PC-3 (cell line): Measurements from ENCODE around the gene UNK. TPM values are rescaled to one million over a fixed set of nuclear protein-coding genes. Genes with fewer than 3 reads are reported as not detected.

ENCODE experiments used
- ATAC-seq: fragments of 200-7000 bp; cut with Tn5 transposase; 2 replicates; pipeline ENCODE4 v1.9.1; 2020; ENCODE audit warnings: mild to moderate bottlenecking, moderate library complexity
- BruUV-seq: library from RNA; stranded (reverse); fragments of 400-500 nt; replicated peaks from 2 replicates; lab custom pipeline; 2021; lab: Mats Ljungman, UMichigan
- CTCF ChIA-PET: fragments of 300-600 bp; sonication (Branson Sonifier 250); formaldehyde crosslinking; loops from one replicate; lab custom pipeline; 2022; ENCODE audit warnings: antibody characterized with exemption; lab: Charles Lee
- POLR2A ChIA-PET: fragments of 300-600 bp; sonication (Branson Sonifier 250); formaldehyde crosslinking; loops from one replicate; lab custom pipeline; 2022; ENCODE audit warnings: antibody characterized with exemption; ENCODE audit not compliant: unreplicated experiment; lab: Charles Lee
- DNase-seq: peaks from one replicate; pipeline ENCODE4 v3.0.0-alpha.2; 2015
- H2AFZ ChIP-seq: fragments of 300-600 bp; sonication (generic); 2 replicates; pipeline ENCODE4 v1.6.0; 2016; ENCODE audit warnings: antibody characterized with exemption, low read length
- H3F3A ChIP-seq: fragments of 300-600 bp; sonication (generic); one replicate; pipeline ENCODE4 v1.6.0; 2017; ENCODE audit warnings: antibody characterized with exemption, low read length, control low read depth, mild to moderate bottlenecking; ENCODE audit not compliant: unreplicated experiment
- H3K27ac ChIP-seq: fragments of 300-600 bp; sonication (generic); 2 replicates; pipeline ENCODE4 v1.5.1; 2016; ENCODE audit warnings: mild to moderate bottlenecking, low read length
- H3K27me3 ChIP-seq: fragments of 300-600 bp; sonication (generic); 2 replicates; pipeline ENCODE4 v1.6.1; 2016; ENCODE audit warnings: low read length, mixed read lengths
- H3K36me3 ChIP-seq: fragments of 300-600 bp; sonication (generic); 2 replicates; pipeline ENCODE4 v1.6.1; 2016; ENCODE audit warnings: low read depth, mixed run types, low read length, mixed read lengths
- H3K4me1 ChIP-seq: fragments of 300-600 bp; sonication (generic); 2 replicates; pipeline ENCODE4 v1.5.1; 2016; ENCODE audit warnings: low read length; ENCODE audit not compliant: insufficient read depth
- H3K4me2 ChIP-seq: fragments of 300-600 bp; sonication (generic); 2 replicates; pipeline ENCODE4 v1.6.0; 2016; ENCODE audit warnings: low read length
- H3K4me3 ChIP-seq: fragments of 300-600 bp; sonication (generic); 2 replicates; pipeline ENCODE4 v1.5.1; 2016; ENCODE audit warnings: mild to moderate bottlenecking, low read length, mixed read lengths
- H3K79me2 ChIP-seq: fragments of 300-600 bp; sonication (generic); 2 replicates; pipeline ENCODE4 v1.6.1; 2017; ENCODE audit warnings: low read length, mixed read lengths
- H3K9ac ChIP-seq: fragments of 300-600 bp; sonication (generic); 2 replicates; pipeline ENCODE4 v1.6.0; 2016; ENCODE audit warnings: mild to moderate bottlenecking, low read length
- H3K9me2 ChIP-seq: fragments of 300-600 bp; sonication (generic); replicated peaks from 2 replicates; pipeline ENCODE4 v1.6.1; 2016; ENCODE audit warnings: mixed run types, low read length, mixed read lengths
- H3K9me3 ChIP-seq: fragments of 300-600 bp; sonication (generic); 2 replicates; pipeline ENCODE4 v1.6.1; 2016; ENCODE audit warnings: low read length, mixed read lengths
- H4K20me1 ChIP-seq: fragments of 300-600 bp; sonication (generic); 2 replicates; pipeline ENCODE4 v1.6.1; 2016; ENCODE audit warnings: low read length, mixed read lengths
- CTCF ChIP-seq: fragments of 300-600 bp; sonication (generic); conservative IDR thresholded peaks from 2 replicates; pipeline ENCODE4 v1.5.1; 2017; ENCODE audit warnings: antibody characterized with exemption, low read depth, mild to moderate bottlenecking, low read length
- EZH2 ChIP-seq: fragments of 300-600 bp; sonication (generic); IDR thresholded peaks from one replicate; pipeline ENCODE4 v1.6.1; 2017; ENCODE audit warnings: antibody characterized with exemption, mild to moderate bottlenecking, low read length; ENCODE audit not compliant: unreplicated experiment
- EZH2phosphoT487 ChIP-seq: fragments of 300-600 bp; sonication (generic); IDR thresholded peaks from 2 replicates; pipeline ENCODE4 v1.6.1; 2018; ENCODE audit warnings: mild to moderate bottlenecking, antibody characterized with exemption, low read length, borderline replicate concordance
- intact Hi-C: fragments of 100-400 bp; cut with micrococcal nuclease; formaldehyde crosslinking; loops from 2 replicates; pipeline ENCODE4 v1.9.0; 2023
- total RNA-seq: library from RNA; depleted of rRNA; stranded (reverse); fragments of >200 nt; gene quantifications from 2 replicates; pipeline ENCODE4 v1.2.3, GENCODE V29; 2014

The UNK gene
- total RNA-seq, 1 experiment from 2014 or later = 21.8 TPM

DNA sequence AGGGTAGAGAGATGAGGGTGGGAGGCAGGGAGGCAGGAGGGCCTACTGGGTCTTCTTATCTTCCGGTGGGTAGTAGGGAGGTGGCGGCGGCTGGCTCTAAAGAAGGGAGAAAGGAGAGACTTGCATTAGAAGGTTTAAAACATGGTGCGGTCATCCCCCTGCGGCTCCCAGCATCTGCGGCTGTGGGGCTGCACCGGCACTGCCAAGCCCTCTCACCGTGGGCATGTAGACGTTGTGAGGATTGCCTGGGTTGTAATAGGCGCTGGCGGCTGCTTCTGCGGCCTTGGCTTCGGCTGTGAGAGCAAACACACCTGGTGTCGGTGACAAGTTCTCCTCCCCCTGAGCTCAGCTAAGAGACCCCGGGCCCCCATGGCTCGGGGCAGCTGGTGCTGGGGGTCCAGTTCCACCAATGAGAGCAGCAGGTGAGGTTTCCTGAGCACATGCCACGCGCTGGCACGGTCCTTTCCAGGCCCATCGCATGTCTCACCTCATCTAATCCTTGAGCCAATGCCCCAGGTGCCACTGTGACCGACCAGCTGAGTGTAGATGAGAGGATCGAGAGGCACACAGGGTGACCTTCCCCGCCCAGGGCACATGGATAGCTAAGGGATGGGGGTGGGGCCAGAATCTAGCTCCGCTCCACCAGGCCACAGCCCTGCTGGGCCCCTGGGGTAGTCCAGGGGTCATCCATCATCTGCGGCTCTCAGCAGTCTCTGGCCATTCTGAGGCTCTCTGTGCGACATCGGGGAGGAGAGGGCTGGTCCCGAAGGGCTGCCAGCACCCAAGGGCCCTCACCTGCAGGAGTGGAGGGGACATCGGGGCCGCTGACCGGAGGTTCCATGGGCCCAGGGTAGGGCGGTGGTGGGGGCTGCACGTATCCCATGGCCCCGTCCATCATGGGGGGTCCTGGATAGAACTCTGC lies 62.3 kb downstream of the UNK start:
- CTCF ChIA-PET = interaction anchor here (0.6 to 2.3 kb wide), 5 partner anchors 8 to 67 kb away, joined by 3 to 30 read pairs (median 4); partner anchors contain the start of genes TRIM65 and WBP2
- no peaks in the 10 kb centered on the region for H3K9me3 ChIP-seq
- BruUV-seq = no TSS peak
- H2AFZ ChIP-seq = no peak overlapping the region
- ATAC-seq (no peak), DNase-seq (no peak)
- peaks cover 31% of the 10 kb centered on the region; the same call in 1 of the 2 replicates for H3K36me3 ChIP-seq
- H3K4me3 ChIP-seq = no peak overlapping the region
- intact Hi-C loops = loop anchor here (5.0 kb wide), 1 partner anchor 75 kb away; no protein-coding TSS in a partner anchor
- no peaks in the 10 kb centered on the region for H3K27me3 ChIP-seq
- H3K9me2 ChIP-seq = no peaks in the 10 kb centered on the region
- H4K20me1 ChIP-seq = no peaks in the 10 kb centered on the region
- H3K27ac ChIP-seq = peak overlapping the region; percentile 96
- H3K4me2 ChIP-seq = no peak overlapping the region
- peaks cover 5% of the 10 kb centered on the region for H3F3A ChIP-seq
- TF ChIP-seq EZH2 = no peak
- no peak for TF ChIP-seq CTCF
- TF ChIP-seq EZH2phosphoT487 = no peak
- H3K4me1 ChIP-seq = peaks cover 39% of the 10 kb centered on the region
- POLR2A ChIA-PET = interaction anchor here (1.5 kb wide), 1 partner anchor 67 kb away, joined by 10 read pairs; no protein-coding TSS in a partner anchor
- H3K79me2 ChIP-seq = peaks cover 7% of the 10 kb centered on the region; the same call in 1 of the 2 replicates
- no peak overlapping the region for H3K9ac ChIP-seq

DNA sequence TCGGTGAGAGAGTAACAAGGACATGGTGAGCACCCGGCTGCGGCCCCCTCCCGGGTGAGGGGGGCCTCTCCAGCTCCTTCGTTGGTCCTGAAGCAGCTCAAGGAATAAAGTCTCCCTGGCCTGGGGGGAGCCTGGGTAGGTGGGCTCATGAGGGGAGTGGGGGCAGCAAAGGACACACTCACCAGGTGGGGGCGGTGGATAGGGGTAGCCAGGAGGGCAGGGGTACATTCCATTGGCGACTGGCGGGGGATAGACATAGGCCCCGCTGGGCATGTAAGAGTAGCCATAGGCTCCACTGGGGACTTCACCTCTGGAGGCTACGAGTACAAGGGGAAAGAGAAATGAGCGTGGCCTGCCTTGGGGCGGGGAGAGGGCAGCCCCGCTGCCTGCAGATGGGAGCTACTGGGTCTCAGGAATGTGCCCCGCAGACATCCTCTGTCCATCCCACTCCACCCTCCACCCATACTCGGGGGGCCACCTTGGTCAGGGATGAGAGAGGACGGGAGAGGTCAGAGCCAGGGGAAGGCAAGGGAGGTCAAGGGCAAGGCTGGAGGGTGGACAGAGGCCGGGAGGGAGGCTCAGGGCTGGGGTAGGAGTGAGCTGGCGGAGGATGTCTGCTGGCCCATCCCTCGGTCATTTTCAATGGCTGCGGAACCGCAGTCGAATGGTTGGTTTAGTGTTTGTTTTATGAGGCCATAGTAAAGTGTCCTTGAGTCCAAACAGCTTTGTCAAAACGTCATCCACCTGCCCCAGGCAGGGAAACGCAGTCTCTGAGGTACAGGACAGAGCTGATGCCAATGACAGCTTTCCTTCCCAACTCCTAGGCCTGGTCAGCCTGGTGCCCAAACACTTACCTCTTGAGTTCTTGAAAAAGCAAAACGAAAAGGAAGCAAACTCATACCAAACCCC lies 63.3 kb downstream of the UNK start:
- H3K27ac ChIP-seq = no peak overlapping the region
- H3K4me2 ChIP-seq = no peak overlapping the region
- no peaks in the 10 kb centered on the region for H3K9me3 ChIP-seq
- TF ChIP-seq EZH2phosphoT487 = no peak
- TF ChIP-seq EZH2 = no peak
- TF ChIP-seq CTCF = no peak
- POLR2A ChIA-PET = interaction anchor here (0.6 kb wide), 1 partner anchor 68 kb away, joined by 5 read pairs; no protein-coding TSS in a partner anchor
- no peaks in the 10 kb centered on the region for H4K20me1 ChIP-seq
- peaks cover 11% of the 10 kb centered on the region for H3K79me2 ChIP-seq
- BruUV-seq = no TSS peak
- no peaks in the 10 kb centered on the region for H3K9me2 ChIP-seq
- H3K4me3 ChIP-seq = no peak overlapping the region
- ATAC-seq = no peak
- peaks cover 41% of the 10 kb centered on the region for H3K4me1 ChIP-seq
- H3K27me3 ChIP-seq = no peaks in the 10 kb centered on the region
- H3K36me3 ChIP-seq = peaks cover 31% of the 10 kb centered on the region; the same call in 1 of the 2 replicates
- CTCF ChIA-PET = interaction anchor here (1.0 kb wide), 1 partner anchor 18 kb away, joined by 4 read pairs; no protein-coding TSS in a partner anchor
- no peak overlapping the region for H2AFZ ChIP-seq
- peaks cover 5% of the 10 kb centered on the region for H3F3A ChIP-seq
- intact Hi-C loops = loop anchor here (5.0 kb wide), 1 partner anchor 76 kb away; no protein-coding TSS in a partner anchor
- H3K9ac ChIP-seq = no peak overlapping the region
- DNase-seq = no peak
